Inflammatory macrophage treated with lipopolysaccharide for 4 hours (primary cell): Measurements from ENCODE around the gene PPP5C.
A peak's percentile ranks its signal among the peaks of the same experiment; 100 is the strongest.

Experiments
- DNase-seq: peaks from one replicate; pipeline ENCODE4 v3.0.0-alpha.2; 2020

PPP5C gene

DNA sequence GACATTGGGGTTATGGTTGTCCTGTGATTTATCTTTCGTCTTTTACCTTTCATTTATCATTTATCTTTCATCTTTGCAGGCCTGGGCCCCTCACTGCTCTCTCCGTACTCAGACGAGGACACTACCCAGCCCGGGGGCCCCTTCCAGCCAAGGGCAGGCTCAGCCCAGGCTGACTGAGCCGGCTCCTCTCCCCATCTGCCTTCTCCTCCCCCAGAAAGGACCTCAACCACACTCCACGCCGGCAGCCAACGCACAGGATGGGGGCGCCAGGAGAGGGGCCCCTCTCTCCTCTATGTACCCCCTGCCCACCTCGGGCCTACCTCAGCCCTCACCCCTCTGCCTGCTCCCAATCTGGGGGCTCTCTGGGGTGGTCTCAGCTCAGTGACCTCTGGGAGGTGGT is 7.4 kb upstream of the PPP5C start:
- no peak for DNase-seq

DNA sequence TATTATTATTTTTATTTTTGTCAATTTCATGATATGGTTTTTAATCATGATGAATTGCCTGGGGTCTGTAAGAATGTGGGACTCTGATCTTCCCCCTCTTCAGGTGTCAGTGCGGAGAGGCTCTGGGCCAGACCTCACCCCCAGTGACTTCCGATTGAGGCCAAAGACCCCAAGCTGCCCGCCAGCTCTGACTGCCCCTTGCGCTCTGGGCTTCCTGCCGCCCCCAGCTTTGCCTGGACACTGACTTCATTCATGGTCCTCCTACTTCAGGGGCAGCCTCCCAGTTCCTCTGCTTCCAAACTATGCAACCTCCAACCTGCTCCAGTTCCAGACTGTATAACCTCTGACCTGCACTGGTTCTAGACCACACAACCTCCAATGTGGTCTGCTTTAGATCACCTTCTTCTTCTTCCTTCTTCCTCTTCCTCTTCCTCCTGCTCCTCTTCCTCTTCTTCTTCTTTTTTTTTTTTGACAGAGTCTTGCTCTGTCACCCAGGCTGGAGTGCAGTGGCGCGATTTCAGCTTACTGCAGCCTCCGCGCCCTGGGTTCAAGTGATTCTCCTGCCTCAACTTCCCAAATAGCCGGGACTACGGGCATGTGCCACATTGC is 6.7 kb upstream of the PPP5C start:
- DNase-seq, result no peak

DNA sequence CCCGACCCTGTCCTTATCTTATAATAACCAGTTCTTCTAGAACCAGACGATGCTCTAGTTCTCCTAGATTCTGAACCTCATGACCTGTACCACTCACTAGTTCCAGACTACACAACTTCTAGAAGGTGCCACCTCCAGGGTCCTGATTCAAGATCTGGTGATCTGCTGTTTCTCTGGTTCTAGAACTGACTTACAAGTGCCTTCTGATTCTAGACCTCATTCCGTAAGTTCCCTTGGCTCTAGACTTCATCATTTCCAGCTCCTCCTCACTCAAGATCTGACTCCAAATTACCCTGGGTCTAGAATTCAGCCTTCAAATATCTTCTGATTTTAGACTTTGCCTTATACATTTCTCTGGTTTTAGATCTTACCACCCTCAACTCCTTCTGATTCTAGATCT is 5.0 kb upstream of the PPP5C start:
- no peak for DNase-seq

DNA sequence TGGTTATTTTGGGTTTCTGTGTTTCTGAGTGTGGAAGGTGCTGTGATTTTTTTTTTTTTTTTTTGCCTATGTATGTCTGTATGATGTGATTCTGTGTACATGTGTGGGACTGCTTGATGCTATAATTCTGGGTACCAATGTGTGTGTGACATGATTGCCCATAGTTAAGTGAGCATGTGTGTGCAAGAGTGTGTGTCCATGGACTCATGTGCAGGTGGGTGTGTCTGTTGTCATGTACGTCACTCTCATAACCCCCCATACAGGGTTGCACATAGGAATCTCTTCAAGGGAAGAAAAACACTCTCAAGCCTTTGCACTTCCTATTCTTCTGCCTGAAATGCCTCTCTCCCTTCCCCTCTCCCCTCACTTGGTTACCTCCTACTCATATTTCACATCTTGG is 2.5 kb upstream of the PPP5C start:
- DNase-seq, result no peak

DNA sequence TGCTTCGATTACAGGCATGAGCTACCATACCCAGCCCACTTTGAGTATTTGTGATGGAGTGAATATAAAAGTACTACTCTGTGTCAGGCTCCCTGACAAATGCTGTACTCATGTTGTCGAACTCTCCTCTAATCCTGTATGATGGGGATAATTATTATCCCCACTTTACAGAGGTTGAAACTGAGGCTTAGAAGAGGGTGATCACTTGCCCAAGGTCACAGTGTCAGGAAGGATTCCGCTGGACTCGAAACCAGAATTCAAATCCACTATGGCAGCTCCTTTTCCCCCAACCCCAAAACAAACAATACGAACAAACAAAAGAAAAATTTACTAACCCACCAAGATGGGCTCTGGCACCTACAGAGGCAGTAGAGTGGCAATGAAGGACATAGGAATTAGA is 1.7 kb upstream of the PPP5C start:
- DNase-seq, result no peak

DNA sequence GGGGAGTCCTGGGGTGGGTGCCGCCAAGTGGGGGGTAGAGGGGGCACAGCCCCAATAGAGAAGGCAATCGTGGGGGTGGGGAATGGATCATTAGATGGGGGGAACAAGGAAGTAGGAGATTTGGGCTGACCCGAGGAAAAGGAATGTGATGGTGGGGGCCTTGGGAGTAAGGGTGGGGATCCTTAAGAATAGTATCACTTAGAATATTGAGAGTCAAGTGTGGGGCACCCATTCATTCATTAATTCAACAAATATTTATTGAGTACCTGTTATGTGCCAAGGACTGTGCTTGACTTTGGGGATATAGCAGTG is 641 bp downstream of the PPP5C start:
- no peak for DNase-seq

DNA sequence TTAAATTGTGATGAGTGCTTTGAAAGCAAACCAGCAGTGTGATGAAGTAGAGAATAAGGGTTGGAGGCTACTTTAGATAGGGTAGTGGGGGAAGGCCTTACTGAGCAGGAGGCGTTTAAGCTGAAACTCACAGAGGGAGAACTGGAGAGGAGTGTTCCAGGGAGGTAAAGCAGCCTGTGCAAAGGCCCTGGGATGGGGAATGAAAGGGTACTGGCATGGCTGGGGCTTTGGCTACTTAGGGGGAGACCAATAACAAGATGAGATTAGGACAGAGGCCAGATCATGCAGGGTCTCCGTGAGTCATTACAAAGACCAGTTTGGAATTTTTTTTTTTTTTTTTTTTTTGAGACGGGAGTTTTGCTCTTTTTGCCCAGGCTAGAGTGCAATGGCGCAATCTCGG is 1.1 kb downstream of the PPP5C start:
- DNase-seq, result no peak

DNA sequence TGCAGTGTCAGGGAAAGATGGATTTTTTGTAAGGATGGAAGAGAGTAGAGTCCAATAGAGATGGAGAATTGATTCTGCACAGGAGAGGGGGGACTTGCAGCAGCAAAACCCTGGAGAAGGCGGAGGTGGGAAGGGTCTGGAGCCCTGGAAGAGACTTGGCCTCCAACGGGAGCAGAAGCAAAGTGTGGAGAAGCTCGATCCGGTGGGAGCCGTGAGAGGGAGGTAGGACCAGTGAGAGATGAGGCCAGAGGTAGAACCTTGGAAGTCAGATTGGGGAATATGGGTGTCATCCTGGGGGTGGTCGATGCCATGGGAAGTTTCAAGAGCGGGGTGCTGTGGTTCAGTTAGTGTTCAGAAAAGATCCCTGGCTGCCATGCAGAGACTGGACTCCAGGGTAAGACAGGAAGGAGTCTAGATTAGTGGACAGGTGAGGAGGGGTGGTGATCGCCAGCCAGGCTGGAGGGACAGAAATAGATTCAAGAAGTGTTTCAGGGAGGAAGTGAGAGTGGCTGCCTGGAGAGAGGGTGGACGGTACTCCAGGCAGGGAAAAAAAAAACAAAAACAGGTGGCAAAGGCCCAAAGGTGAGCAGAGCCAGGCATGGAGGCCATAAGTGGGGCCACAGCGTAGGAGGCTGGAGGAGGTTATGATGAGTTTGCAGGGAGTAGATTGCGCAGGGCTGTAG is 2.6 kb downstream of the PPP5C start:
- DNase-seq, result no peak

DNA sequence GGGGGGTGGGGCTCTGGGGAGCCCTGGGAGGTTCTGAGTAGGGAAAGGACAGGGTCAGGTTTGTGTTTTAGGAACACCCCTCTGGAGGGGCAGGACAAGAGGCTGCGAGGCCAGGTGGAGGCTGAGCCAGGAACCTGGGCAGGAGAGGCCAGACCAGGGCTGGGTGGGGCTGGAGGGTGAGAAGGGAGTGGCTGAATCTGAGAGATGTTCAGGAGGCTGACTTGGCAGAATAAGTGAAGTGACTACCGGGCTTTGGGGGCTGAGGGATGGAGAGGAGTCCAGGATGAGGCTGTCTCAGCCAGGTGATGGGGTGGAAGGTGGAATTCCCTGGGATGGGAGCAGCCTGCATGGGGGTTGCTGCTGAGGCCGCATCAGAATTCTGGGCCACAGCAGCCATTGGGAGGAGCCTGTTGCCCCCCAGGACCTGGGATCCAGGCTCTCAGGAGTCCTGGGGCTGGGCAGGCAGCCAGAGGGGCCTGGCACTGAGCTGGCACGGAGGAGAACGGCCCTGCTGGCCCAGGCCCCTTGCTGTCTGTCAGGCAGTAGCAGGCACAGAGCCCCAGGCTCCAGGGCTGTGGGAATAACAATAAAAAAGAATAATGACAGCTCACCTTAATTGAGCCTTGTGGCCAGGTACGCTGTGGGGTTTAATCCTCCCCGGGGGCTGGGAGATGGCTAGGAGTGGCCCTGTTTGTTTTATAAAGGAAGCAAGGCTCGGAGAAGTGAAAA is 3.3 kb downstream of the PPP5C start:
- no peak for DNase-seq

DNA sequence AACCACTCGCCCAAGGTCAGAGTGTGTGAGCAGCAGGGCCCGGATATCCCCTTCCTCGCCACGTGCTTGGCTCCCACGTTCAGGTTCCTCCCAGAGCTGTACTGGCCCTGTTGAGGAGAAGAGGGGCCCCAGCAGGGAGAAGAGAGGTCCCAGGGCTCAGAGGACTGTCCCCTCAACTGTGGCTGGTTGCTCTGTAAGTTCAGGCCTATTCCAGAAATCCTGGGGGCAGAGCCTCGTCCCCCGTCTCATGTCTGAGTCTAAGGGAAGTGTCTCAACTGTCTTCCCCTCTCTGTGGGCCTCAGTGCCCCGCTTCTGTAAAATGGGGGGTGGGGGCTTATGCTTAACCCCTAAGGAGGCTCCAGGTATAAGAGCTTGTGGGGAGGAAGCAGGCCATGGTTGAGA is 3.9 kb downstream of the PPP5C start:
- peak; percentile 46 for DNase-seq

DNA sequence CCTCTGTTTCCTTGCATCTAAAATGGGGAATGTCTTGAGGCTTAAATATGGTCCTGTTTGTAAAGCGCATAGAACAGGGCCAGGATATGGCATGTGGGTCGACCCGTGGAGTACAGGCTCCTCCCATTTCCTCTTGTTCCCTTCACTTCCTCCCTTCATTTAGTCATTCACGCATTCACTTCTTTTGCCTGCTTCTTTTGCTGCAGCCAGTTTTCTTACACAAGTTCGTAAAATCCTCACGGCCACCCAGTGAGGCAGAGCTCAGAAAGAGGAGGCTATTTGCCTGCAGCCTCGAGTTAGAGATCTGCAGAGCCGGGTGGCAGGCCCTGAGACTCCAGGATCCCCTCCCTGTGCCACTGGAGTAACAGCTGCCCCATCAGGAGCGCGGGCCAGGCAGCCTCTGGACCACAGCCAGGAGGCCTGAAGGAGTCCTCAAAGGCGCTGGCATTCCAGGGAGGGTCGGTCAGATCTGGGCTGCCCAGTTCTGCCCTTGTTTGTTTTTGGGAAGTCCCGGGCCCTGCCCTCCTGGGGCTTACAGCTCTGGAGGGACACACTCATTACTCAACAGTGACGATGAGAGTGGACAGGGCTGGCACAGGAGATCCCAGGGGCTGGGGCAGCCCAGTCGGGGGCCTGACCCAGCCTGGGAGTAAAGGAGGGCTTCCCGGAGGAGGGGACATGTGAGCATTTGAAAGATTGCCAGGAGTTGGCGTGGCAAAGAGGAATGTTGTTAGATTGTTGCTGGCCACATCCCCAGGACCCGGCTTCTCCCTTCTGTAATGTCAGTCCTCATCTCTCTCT is 4.6 kb downstream of the PPP5C start:
- peak; percentile 40 for DNase-seq

DNA sequence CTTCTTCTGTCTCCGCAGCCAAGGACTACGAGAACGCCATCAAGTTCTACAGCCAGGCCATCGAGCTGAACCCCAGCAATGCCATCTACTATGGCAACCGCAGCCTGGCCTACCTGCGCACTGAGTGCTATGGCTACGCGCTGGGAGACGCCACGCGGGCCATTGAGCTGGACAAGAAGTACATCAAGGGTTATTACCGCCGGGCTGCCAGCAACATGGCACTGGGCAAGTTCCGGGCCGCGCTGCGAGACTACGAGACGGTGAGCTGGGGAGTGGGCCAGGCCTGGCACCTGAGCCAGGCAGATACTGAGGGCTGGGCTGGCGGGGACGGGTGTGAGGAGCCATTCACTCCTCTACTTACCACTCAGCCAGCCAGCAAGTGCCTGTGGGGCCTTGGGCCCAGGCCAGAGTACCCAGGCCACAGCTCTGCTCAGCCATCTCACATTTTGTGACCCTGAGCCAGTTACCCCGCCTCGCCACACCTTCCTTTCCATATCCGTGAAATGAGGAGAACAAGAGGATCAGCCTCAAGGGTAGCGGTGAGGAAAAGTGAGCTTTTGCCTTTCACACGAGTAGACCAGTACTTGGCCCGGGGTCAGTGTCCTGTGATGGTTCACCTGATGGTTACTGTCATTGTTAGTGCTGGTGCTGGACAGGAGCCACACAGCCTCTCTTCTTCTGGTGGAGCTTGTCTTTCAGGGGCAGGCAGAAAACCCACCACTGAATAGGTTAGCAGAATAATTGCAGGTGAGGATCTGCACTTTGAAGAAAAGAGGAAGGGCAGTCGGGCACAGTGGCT is 7.0 kb downstream of the PPP5C start:
- no peak for DNase-seq

DNA sequence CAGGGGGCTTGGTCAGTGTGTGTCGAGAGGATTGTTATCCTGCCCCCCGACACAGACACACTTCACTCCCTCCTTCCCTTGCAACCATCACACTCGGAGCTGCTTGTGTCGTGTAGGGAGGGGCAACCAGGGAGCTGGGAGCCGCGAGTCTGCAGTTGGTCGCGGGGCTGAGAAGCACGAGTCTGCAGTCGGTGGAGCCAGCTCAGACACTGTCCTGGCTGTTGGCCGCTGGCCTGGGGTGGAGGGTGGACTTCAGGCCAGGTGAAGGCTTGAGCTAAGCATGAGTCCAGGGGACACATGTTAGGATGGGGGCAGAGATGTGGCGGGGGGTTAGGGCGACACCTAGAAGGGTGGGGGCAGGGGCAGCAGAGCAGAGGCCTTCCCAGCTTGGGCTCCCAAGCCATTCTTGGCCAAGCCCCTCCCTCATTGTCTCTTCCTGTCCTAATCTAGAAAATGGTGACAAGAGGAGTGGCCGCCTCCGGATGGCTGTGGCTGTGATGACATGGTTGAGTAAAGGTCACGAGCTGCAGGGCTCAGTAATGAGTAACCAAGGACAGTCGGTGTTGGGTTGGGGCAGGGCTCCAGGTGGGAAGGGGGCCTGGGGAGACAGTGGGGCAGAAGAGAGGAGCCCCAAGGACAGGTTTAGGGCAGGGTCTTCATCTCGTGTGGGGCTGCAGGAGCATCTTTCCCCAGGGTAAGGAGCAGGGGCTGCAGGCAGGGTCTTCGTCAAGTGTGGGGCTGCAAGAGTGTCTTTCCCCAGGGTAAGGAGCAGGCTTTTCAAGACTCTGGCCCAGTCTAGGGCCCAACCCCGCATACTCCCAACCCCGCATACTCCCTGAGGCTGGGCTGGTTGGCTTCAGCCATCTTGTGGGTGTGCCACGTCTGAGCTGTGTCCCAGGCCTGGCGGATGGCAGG is 8.6 kb downstream of the PPP5C start:
- no peak for DNase-seq

DNA sequence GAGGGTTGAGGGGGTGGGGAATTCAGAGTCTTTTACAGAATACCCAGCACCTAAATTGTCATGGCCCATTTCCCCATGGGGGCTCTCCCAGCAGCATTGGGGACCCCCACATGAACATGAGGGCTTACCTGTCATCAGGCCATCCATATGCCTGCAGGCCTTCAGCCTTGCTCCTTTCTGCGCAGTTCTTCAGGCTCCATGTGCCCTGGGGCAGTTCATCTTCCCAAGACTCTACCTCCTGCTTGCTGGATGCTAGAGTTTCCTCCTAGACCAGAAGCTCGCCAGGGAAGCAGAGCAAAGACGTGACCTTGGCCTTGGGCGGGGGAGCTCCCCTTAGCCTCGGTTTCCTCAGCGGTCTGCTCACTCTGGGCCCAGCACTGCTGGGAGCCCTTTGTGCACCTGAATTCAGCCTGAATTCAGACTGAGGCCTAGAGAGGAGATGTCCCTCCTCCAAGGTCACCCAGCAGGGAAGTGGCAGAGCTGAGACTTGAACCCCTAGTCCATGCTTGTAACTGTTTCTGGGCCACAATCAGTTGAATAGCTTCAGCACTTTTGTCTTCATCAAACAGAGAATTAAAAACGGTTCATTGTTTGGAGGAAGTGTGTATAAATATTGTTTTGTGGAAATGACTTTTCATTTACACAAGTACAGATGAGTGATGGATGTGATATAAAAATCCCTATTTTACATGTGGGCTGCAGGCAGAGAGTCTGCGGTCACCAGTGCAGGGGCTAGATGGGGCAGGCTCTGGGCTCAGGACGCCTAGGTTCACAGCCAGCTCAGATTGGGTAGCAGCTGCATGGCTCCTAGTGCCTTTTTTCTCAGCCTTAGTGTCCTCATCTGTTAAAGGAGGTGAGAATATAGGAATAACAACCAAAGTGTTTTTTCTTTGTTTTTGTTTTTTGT is 9.5 kb downstream of the PPP5C start:
- no peak for DNase-seq

DNA sequence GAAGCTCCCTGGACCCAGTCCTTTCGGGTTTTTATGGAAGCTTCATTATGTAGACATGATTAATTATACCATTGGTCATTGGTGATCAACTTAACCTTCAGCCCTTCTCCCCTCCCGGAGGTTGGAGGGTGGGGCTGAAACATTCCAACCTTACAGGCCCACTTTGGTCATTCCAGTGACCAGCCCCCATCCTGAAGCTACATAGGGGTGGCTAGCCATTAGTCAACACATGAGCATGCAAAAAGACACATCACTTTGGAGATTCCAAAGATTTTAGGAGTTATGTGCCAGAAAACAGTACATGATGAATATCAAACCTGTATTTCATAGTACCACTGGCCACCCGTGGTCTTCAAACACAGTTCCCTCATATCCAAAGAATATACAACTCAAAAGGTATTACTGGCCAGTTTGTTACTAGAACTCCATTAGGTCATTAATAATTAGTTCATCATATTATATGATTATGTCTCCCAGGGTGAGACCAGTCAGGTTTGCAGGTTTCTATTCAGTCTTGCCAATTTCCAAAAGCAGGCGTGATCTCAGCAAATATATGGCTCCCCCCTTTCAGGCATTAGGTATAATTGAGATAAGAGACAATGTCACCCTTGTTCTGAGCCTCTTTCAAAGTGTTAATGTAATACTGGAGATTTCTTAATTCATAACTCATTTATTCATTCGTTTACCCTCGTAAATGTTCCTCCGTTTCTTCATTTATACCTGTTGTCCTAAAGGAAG is 11.1 kb downstream of the PPP5C start:
- no peak for DNase-seq

DNA sequence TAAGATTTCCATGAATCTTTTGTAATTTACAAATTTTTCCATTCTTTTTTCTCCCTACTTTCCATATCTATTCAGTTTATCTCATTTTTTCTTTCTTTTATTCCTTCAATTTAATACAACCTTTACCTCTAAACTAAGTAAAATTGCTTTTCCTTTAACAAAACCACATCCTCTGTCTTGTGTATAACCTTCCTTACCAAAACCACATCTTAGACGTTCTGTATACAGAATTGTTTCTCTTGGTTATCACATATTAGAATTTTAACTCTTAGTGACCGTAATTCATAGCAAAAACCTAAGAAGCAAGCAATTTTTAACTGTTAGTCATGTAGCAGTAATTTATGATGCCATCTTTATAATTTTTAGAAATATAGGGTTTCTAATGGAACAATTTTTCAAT is 15.0 kb downstream of the PPP5C start:
- no peak for DNase-seq

DNA sequence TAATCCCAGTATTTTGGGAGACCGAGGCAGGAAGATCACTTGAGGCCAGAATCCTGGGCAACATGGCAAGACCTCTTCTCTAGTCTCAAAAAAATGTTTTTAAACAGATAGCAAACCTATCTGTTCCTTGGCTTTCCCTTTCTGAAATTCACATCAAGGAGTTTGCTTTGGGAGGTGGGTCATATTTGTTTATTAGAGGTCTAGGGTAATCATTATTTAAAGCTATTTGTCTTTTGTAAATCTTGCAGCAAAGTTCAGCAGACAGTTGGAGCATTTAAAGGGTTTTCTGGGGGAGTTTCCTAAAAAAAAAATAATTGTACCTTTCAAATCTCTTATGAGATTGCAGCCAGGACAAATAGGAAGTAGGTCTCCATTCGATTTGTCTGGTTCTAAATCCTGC is 17.5 kb downstream of the PPP5C start:
- DNase-seq, result no peak

DNA sequence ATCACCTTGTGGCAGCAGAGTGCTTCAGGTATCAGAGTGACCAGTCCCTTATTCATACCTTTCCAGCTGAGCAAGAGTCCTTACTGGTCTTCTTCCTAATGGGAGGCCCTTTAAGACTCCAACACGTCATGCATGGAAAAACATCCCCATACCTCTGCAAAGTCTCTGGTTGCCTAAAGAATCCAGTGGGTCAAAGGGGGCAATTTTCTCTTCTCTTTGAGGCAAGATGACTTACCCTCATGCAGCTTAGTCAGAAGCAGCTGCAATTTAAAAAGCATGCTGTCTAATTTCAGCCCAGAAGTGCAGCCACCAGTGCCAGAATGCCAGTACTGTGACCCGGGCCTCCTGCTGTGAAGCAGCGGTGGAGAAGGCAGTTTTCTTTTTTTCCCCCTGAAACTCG is 18.7 kb downstream of the PPP5C start:
- no peak for DNase-seq

DNA sequence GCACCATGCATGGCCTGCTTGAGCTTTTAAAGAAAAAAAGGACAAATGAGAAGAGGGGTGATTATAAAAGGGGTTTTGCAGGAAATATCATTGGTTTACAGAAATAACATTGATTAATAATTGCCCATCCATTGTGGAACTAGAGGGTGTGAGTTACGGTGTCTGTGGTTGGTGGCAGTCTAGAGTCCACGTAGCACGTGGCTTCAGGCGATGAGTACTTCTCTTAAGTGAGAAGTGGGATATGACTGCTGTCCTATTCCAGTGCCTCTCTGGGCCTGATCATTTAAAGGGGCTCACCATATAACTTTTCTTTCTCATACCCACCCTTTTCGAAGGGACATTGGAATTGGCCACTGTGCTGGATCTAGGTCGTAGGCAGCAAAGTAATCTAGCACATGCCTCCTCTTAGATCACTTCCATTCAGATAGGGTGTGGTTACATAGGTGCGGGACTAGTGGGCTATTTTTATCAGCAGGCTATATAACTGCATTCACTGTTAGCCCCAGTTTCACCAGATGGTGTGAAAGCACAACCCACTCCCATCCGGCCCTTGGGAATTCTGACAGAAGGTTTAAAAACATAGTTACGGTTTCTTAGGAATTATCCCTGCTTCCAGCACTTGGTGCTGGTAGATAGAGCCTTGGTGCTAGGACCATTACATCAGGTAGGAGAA is 19.9 kb downstream of the PPP5C start:
- no peak for DNase-seq
